RPMI8226 (cell line): ENCODE data around the gene WDR91.
A peak's percentile ranks its signal among the peaks of the same experiment; 100 is the strongest.
"Not testable (repeated sequence)": the region's sequence is repeated elsewhere in the genome, so short reads cannot be mapped to it uniquely, and the experiment has no call there.

Source experiments
- DNase-seq: peaks from one replicate; pipeline ENCODE4 v3.0.0-alpha.2; 2015

Gene WDR91

DNA sequence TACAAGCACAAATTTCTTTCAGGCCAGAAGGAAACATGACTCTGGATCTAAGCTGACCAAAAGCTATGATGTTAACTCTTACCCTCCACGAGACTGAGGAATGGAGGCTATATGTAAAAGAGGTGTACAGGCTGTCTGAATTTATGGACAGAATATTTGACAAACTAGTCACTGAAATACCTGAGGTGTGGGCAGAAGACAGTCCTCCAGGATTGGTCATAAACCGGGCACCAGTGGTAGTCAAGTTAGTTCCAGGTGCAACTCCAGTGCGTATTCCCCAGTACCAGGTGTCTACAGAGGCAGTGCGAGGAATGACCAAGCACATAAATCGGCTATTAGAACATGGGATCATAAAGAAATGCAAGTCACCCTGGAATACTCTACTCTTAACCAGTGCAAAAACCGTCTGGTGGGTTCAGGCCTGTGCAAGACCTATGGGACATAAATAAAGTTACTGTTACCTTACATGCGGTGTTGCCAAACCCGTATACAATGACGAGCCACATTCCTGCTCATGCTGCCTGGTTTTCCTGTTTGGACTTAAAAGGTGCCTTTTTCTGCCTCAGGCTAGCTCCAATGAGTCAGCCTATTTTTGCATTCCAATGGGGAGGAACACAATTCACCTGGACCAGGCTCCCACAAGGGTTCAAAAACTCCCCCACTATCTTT is 34.2 kb downstream of the WDR91 start:
- DNase-seq: no peak

DNA sequence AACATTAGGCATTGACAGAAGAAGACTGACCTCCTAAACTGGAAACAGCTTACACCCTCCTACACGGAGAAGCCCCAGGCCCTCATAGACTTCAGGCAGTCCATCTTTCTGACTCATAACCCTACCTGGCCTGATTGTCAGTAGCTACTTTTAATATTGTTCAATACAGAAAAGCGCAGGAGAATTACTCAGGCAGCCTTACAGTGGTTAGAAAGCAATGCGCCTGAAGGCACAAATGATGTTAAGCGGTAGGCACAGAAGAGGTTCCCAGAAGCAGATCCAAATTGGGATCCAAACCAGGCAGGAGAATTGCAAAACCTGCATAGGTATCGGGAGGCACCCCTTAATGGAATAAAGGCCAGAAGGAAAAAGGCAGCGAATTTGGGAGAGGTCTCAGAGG is 35.4 kb downstream of the WDR91 start:
- DNase-seq: no peak

GRCh38 chr7:135174941-135175340 is 36.4 kb downstream of the WDR91 start:
- DNase-seq: no peak

DNA sequence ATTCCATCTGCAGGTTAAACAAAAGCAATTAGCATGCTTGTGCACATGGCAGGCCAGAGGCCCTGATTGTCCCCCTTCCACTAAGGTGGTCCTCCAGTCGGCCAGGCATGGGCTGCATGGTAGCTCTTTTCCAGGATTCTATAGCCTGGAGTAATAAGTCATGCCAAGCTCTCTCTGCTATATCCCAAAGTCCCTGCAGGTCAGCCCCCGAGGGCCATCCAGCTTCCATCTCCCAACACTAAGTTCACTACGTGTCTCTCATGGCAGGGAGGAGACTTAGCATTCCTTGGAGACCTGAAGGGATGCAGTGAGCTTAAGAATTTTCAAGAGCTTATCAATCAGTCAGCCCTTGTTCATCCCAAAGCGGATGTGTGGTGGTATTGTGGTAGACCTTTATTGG is 37.4 kb downstream of the WDR91 start:
- not testable (repeated sequence) for DNase-seq

DNA sequence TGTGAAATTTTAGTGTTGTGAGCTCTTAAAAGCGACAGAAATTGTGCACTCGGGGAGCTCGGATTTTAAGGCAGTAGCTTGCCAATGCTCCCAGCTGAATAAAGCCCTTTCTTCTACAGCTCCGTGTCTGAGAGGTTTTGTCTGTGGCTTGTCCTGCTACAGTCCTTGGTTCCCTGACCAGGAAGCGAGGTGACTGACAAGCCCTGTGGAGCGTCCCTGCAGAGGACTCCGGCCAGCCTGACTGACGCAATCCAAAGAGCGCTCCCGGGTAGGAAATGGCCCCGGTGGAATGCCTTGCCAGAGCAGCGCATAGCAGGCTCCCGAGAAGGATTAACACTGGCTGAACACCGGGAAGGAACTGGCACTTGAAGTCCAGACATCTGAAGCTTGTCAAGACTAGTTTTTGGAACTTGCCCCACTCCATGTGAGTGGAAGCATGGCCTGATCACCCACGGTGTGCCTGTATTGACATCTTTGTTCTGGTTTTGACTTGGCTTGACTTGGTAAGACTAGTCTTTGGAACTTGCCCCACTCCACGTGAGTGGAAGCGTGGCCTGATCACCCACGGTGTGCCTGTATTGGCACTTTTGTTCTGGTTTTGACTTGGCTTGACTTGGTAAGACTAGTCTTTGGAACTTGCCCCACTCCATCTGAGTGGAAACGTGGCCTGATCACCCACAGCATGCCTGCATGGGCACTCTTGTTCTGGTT is 39.6 kb downstream of the WDR91 start:
- peak; percentile 51 for DNase-seq

GRCh38 chr7:135170998-135171481 is 40.3 kb downstream of the WDR91 start:
- DNase-seq: peak; percentile 38

DNA sequence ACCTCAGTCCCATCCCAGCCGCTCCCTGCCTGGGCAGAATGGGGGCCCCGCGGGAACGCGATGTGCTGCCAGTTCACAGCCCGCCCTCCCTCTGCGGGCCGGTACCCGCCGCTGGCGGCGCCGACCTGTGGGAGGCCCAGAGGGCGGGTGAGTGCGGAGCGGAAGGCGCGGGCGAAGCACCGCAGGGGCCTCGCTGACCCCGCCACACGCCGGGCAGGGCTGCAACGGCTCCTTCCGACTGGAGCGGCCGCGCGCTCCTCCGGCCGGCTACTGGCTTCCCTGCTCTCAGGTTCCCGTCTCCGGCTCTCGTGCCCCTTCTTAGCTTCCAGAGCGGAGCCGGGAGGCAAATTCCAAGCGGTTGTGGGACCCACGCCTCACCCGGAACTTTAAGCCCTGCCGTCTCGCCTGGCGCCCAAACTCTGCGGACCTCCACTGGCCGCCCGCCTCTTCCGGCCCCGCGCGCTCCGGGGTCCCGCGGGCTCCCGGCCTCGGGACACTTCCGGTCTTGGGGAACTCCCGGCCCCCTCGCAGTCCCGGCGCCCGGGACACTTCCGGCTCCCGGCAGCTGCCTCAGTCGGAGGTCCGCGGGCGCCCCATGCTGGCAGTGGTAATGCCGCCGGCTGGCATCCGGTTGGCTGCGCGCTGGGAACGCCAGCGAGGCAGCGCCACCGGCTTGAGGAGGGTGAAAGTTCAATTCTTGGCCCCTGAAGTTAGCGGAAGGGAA is 40.9 kb downstream of the WDR91 start, which contains the start of gene CYREN:
Gene CYREN, minus strand, starts transcription at position 434 of the 724 bp plus-strand sequence. CDS start 1,785 bp downstream, outside the sequence.
- DNase-seq: peak; percentile 99

- peak; percentile 68 for DNase-seq
These were observed 41.4 kb downstream of the WDR91 start for GRCh38 chr7:135169964-135170273.

- DNase-seq: peak; percentile 86
These were observed 42.0 kb downstream of the WDR91 start for GRCh38 chr7:135169141-135169963.

GRCh38 chr7:135168489-135169140 is 42.7 kb downstream of the WDR91 start:
- no peak for DNase-seq

- DNase-seq: no peak
These were observed 43.3 kb downstream of the WDR91 start for GRCh38 chr7:135168001-135168400.

GRCh38 chr7:135167365-135167917 is 43.9 kb downstream of the WDR91 start:
- no peak for DNase-seq

DNA sequence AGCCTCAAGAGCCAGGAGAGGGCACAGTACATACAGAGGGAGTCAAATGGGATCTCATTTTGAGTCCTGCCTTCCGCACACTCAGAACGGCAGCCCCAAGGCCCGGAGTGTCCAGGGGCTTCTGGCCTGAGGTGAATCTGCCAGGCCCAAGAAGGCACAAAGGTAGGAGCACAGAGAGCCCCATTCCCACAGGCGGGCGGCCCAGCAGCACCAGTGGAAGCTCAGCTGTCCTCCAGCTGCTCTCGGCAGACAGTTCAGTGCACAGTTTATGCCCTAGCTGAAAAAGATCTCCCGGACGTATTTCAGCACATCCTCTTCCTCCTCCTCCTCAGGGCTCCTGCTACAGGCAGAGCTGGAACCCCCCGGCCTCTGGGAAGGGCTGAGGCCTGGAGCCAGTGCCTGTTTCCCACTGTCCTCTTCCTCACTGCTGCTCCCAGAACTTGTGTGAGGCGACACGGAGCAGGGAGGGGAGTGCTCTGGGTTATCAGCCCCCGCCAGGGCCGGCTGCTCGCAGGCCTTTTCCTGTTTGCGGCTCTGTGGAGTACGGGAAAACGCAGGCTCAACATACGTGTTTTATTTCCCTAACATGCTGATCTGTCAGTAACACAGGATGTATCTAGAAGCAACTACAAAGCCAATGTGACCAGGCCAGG is 44.9 kb downstream of the WDR91 start:
- no peak for DNase-seq

DNA sequence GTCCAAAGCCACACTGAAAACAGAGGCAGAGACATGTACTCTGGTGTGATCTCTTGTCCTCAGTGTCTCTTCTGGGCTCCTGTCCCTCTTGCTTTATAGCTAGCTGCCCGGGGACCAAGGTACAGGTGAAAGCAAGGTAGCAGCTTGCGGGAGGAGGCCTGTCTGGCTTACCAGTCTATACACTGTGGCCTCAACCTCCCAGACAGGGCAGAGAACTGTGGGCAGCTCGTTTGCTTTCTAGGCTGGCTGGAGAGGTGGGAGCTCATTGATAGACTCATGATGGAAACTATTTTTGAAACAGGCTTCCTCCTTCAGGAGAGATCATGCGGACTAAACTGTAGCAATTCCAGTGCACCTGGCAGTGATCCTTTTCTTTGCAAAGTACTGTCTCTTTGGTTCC is 45.5 kb downstream of the WDR91 start:
- DNase-seq: no peak

DNA sequence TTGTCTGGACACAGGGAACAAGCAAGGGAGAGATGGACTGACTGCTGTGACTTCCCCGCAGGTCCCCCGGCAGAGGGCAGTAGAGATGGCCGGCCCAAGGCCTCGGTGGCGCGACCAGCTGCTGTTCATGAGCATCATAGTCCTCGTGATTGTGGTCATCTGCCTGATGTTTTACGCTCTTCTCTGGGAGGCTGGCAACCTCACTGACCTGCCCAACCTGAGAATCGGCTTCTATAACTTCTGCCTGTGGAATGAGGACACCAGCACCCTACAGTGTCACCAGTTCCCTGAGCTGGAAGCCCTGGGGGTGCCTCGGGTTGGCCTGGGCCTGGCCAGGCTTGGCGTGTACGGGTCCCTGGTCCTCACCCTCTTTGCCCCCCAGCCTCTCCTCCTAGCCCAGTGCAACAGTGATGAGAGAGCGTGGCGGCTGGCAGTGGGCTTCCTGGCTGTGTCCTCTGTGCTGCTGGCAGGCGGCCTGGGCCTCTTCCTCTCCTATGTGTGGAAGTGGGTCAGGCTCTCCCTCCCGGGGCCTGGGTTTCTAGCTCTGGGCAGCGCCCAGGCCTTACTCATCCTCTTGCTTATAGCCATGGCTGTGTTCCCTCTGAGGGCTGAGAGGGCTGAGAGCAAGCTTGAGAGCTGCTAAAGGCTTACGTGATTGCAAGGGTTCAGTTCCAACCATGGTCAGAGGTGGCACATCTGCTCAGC is 46.8 kb downstream of the WDR91 start:
- no peak for DNase-seq

DNA sequence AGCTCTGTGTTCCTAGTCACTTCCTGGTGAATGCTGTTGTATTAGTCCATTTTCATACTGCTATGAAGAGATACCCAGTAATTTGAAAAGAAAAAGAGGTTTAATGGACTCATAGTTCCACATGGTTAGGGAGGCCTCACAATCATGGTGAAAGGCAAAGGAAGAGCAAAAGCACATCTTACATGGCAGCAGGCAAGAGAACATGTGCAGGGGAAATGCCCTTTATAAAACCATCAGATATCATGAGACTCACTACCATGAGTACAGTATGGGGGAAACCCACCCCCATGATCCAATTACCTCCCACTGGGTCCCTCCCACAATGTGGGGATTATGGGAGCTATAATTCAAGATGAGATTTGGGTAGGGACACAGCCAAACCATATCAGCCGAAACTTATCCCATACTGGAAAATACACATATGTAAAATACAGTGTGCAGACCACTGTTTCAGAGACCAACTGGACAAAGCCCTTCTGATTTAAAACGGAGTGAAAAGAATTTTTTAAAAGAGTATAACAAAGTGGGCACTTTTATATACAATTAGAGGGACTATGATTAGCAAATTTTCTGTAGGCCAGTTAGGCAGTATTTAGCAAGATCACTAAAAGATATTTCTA is 48.8 kb downstream of the WDR91 start:
- no peak for DNase-seq

DNA sequence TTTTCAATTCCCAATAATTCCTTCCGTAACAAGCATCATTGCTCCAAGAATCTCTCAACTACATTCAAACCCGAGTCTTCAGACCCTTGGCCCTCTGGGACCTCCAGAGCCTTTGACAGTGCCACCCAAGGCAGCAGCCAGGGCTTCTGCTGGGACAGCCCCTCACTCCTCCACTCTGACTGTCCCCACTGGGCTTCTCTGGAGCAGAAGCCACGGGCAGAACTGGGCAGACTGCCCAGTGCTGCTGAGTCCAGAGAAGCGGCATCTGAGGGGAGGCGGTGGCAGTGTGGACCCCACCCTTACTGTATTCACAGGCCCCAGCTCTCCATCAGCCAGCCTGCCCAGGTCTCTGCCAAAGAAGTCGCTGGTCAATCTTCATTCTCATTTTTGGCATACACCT is 49.7 kb downstream of the WDR91 start:
- DNase-seq: peak; percentile 31

DNA sequence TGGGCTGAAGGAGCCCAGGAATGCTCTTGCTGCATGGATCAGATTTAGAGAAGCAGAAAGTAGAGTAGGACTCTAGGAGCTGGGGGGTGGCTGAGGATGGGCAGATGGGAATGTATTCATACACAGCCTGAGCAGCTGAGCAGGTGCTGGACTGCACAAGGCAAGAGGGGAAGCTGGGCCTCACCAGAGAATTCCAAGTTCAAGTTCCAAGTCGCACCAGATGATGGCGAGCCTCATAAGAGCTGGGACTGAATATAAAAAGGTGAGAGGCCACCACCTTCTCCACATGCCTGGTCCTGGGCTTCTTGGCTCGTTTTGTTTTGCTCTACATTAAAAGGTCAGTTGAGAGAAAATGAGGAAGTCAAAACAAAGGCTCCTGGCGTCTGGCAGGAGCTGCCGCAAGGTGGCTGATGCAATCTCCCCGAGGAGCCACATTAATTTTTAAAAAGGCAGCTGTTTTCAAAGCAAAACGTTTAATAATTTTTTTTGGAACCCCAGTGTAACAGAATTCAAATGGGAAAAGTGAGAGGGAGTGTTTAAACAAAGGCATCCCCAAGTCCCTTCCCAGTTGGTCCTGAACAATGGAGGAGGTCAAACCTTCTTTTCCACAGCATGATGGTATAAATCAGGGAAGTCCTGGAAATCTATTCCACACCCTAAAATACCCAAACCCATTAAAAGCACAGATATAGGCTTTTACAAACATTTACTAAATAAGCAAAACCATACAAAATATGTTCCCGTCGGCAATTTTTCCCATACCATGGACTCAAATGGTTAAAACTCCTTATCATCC is 50.3 kb downstream of the WDR91 start:
- peak; percentile 88 for DNase-seq

- peak; percentile 69 for DNase-seq
These were observed 51.0 kb downstream of the WDR91 start for GRCh38 chr7:135160098-135160857.
